KBM-7 (cell line): ENCODE data around the gene MTG1.
"Not testable (repeated sequence)": the region's sequence is repeated elsewhere in the genome, so short reads cannot be mapped to it uniquely, and the experiment has no call there.

ENCODE experiments used
- DNase-seq: peaks from one replicate; pipeline ENCODE4 v3.0.0-alpha.2; 2015
- in situ Hi-C: fragments of 300-500 bp; cut with MboI; formaldehyde crosslinking; loops from 2 replicates; pipeline ENCODE4 v1.14.3; 2020; ENCODE audit warnings: low sequenced_read_pairs, low pct_unique_long_range_greater_than_20kb, mixed read lengths

Gene MTG1

DNA sequence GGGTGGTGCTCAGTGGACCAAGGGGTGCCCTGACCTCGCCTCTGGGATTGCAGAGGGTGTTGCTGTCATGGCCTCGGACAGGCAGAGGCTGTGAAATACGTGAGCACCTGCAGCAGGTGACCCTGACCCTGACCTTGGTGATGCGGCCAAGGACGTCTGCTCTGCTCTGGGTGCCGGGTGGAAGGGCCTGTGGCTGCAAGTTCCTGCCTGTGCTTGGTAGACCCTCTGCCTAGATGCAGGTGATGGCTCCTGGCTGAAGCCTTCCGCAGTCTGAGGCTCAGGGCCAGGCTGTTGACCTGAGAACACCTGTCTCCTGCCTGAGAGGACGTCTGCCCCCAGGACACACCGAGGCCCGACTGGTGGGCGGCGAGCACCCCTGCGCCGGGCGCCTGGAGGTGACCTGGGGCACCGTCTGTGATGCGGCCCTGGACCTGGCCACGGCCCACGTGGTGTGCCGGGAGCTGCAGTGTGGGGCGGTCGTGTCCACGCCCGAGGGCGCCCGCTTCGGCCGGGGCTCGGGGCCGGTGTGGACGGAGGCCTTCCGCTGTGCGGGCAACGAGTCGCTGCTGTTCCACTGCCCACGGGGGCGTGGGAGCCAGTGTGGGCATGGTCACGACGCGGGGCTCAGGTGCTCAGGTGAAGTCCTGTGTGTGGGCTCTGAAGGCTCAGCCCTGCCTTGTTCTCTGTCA is 64.2 kb downstream of the MTG1 start:
- in situ Hi-C loops, result no loop called here
- DNase-seq, result no peak

DNA sequence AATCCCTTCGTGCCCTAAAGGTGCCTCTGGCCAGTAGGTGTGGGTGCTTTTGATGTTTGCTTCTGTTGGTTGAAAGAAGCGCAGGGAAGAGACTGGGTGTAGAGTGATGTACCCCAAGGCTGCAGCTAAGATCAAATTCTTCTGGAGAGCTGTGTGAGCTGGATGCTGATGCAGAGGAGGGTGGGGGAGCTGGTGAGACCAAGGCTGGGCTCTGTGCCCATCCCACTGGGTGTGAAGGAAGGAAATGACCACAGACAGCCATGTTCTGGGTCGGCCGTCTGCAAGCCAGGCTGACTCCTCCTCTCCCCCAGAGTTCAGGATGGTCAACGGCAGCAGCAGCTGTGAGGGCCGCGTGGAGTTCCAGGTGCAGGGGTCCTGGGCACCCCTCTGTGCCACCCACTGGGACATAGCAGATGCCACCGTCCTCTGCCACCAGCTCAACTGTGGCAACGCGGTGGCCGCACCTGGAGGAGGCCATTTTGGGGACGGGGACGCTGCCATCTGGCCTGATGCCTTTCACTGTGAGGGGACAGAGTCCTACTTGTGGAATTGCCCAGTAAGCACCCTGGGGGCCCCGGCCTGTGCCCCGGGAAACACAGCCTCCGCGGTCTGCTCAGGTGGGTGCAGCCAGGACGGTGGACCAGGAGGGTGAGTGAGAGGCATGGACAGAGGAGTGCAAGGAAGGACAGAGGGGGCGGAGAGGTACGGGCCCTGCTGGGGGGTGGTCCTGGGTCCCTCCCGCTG is 64.9 kb downstream of the MTG1 start:
- no peak for DNase-seq
- in situ Hi-C loops, result no loop called here

DNA sequence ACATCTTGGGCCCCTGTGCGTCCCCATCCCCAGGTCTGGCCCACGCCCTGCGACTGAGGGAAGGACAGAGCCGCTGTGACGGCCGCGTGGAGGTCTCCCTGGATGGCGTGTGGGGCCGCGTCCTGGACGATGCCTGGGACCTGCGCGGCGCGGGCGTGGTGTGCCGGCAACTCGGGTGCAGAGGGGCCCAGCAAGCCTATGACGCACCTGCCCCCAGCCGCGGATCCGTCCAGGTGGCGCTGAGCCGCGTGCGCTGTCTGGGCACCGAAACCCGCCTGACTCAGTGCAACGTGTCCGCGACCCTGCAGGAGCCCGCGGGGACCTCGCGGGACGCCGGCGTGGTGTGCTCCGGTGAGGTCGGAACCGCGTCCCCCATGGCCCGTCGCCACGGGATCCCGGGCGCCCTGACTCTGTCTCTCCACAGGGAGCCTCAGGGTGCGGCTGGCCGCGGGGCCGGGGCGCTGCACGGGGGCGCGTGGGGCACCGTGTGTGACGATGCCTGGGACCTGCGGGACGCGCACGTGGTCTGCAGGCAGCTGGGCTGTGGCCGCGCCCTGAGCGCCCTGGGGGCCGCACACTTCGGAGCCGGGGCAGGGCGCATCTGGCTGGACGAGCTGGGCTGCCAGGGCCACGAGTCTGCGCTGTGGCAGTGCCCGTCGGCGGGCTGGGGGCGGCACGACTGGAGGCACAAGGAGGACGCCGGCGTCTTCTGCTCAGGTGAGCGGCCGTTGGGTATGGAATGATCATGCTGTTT is 65.7 kb downstream of the MTG1 start:
- in situ Hi-C loops, result no loop called here
- DNase-seq, result no peak

DNA sequence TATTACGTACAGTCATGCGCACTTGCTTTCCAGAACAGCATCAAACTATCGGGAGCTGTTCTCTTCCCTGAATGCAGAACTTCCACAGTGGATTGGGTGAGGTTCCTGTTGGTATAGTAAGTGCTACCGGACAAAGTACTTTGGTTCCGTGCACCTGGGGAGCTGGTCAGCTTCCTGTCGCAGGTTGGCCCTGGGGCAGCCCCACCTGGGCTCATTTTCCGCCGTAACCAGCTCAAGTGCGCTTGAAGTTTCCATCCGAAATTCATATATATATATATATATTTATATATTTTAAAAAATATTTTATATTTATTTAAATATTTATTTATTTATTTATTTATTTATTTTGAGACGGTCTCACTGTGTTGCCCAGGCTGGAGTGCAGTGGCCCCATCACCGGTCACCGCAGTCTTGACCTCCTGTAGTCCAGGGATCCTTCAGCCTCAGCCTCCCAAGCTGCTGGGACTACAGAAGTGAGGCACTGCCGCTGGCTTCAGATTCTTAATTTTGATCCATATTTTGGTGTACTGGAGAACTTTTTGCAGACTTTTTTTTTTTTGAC is 66.3 kb downstream of the MTG1 start:
- DNase-seq, result no peak
- in situ Hi-C loops, result no loop called here

DNA sequence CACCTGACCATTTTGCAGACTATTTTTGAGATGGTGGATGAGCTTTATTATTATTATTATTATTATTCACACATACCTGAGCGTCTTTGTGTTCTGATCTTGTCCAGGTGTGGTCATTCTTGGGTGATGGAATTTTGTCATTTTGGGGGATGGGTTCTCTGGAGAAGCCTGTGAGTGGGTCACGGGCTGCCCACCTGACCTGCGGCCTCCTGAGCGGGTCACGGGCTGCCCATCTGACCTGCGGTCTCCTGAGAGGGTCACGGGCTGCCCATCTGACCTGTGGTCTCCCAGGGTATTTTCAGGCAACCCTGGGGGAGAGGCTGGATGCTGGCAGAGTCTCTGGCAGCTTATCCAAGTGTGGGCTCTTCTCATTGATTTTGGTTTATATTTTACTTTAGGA is 67.1 kb downstream of the MTG1 start:
- no peak for DNase-seq
- in situ Hi-C loops, result no loop called here

DNA sequence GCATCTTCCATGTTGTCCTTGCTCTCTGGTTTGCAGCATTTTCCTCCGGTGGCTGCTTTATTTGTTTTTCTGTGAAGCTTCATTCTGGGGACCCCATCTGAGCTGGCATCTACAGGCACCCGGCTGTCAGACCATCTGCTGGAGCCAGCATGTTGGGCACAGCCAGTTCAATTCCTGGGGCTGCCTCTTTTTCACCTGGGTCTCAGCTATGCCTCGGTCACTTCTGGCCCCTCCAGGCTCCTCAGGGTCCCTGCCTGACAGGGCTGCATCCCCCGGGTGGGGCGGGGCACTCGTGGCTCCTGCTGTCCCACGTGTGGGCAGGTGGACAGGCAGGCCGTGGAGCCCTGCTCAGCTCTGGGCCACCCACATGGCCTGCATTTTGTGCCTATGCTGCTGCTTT is 67.9 kb downstream of the MTG1 start:
- in situ Hi-C loops, result no loop called here
- DNase-seq, result no peak

DNA sequence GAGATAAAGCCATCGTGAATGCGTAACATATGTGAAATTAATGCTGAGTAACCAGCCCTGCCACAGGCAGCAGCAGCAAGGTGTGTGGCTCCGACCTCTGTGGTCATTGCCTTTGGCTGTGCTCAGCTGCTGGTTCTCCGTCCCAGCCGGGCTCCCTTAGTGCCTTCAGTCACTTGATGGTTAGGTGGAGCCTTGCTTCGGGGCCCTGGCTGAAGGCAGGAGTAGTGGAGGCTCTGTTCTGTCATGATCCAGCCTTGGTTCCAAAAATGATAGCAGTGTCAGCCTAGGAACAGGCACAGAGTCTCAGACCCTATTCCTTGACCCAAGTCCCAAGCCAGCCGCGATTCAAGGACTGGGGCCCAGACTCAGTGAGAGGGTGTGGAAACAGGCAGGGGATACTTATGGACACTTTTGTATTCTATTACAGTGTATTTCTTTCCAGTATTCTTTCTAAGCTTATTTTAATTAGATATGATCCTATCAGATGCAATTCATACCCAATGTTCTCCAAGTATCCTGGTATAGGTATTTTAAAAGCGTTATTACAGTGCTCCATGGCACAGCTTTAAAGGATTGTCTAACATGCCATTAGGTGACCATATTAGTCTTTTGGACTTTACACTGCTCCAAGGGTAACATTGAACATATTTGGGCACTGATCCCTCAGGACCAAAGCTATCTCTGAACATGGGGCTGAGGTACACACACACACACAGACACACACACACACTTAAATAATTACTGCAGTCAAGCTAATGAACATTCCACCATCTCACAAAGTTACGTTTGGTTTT is 68.8 kb downstream of the MTG1 start:
- no peak for DNase-seq
- in situ Hi-C loops, result no loop called here

DNA sequence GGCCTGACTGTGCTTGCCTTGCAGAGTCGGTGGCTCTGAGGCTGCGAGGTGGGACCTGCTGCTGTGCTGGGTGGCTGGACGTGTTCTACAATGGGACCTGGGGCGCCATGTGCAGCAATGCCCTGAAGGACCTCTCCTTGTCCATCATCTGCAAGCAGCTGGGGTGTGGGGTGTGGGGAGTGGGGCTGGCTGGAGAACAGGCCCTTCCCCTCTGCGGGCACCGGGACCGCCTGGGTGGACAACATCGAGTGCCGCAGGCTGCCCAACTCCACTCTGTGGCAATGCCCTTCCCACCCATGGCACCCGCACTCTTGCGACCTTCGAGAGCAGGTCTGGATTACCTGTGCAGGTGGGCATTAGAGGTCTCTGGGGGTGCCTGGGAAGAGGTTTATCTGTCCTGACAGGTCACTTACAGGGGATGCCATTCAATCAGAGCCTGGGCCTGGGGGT is 70.7 kb downstream of the MTG1 start:
- in situ Hi-C loops, result no loop called here
- no peak for DNase-seq

DNA sequence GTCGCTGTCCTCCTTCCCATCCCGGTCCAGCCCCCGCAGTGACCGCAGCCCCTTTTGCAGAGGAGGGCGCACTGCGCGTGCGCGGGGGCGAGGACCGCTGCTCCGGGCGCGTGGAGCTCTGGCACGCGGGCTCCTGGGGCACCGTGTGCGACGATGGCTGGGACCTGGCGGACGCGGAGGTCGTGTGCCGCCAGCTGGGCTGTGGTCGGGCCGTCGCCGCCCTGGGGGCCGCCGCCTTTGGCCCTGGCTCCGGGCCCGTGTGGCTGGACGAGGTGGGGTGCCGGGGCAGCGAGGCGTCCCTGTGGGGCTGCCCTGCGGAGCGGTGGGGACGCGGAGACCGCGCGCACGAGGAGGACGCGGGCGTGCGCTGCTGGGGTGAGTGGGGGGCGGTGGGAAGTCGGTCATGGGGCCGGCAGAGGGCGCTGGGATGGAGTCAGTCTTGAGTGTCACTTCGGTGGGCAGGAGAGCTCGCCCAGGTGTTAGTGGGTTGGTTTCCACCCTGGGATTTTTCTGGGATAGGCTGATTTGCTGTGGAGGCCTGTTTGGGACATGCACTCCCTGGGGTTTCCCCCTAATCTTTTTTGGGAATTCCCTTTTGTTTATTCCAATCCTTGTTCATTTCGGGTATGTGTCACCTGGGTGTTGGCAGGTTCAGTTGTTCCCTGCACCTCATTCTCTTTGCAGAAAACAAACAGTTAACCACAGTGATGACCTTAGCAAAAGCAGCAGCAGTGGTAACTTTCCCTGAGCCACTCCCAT is 71.4 kb downstream of the MTG1 start:
- in situ Hi-C loops, result no loop called here
- no peak for DNase-seq

DNA sequence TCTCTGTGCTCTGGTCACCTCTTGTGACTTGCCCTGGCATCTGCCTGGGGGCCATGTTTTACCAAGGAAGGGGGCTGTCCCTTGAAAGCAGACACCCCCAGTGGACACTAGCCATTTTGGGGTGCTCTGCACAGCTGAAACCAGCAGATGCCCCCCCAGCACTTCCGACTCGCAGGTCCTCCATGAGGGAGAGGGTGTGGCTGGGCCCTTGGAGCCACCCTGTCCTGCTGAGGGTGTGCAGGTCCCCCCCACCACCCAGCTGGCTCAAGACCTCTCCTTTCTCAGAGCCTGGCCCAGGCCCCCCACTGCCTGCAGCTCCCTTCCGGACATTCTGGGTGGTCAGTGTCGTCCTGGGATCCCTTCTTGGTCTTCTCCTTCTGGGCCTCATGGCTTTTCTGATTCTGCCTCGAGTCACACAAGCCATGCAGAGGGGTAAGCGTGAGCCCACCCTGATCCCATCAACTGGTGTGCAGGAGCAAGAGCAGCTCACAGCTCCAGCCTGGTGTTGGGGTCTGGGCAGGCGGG is 72.1 kb downstream of the MTG1 start:
- DNase-seq, result no peak
- in situ Hi-C loops, result no loop called here

DNA sequence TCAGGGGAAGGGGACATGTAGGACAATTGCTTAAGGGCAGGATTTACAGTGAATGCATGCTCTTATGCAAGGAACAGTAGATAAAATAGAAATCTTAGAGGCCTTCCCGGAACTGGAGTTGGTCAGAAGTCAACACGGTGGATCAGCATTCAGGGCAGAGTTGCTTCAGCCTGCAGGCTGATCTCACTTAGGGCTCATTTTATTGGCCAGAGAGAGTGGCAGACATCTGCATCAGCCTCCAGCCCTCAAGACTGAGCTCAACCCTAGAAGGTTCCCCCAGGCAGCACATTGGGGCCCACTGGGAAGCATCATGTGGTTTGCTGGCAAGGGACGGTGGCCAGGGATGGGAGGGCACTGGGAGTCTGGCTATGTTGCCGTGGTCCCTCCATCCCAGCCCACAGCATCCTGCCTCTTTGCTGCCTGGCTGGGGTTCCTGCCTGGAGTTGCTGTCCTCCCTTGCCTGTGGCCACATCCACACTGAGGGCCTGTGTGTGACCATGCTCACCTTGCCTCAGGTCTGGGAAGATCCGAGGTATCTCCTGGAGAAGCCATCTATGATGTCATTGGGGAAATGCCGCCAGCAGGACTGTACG is 72.8 kb downstream of the MTG1 start:
- DNase-seq, result no peak
- in situ Hi-C loops, result no loop called here

DNA sequence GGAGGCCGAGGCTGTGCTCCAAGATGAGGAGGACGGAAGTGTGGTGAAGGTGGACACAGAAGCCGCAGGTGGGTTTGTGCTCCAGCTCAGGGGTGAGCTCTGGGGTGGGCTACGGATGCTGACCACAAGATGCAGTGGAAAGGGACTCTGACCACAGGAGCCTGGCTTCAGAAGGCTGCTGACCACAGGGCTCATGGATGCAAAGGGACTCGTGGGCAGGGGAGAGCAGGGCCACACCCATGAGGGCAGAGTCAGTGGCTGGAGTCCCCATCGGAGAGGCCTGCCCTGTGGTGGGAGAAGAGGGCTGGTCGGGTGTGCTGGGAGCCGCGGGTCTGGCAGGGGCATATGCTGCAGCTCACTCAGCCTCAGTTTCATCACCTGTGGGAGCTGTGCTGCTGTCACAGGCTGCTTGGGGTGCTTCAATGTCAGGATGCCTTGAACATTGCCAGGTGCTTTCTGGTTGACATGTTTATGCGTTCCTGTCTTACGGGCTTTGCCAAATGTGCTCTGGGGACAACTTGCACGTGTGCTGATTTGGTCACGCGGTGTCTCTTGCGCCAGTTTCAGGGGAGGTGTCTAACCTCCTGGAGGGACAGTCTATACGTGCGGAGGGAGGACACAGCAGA is 73.4 kb downstream of the MTG1 start:
- no peak for DNase-seq
- in situ Hi-C loops, result no loop called here

DNA sequence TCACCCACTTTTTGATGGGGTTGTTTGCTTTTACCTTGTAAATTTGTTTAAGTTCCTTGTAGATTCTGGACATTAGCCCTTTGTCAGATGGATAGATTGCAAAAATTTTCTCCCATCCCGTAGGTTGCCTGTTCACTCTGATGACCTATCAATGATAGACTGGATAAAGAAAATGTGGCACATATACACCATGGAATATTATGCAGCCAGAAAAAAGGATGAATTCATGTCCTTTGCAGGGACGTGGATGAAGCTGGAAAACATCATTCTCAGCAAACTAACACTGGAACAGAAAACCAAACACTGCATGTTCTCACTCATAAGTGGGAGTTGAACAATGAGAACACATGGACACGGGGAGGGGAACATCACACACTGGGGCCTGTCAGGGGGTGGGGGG is 75.2 kb downstream of the MTG1 start:
- DNase-seq, in situ Hi-C loops: not testable (repeated sequence)

DNA sequence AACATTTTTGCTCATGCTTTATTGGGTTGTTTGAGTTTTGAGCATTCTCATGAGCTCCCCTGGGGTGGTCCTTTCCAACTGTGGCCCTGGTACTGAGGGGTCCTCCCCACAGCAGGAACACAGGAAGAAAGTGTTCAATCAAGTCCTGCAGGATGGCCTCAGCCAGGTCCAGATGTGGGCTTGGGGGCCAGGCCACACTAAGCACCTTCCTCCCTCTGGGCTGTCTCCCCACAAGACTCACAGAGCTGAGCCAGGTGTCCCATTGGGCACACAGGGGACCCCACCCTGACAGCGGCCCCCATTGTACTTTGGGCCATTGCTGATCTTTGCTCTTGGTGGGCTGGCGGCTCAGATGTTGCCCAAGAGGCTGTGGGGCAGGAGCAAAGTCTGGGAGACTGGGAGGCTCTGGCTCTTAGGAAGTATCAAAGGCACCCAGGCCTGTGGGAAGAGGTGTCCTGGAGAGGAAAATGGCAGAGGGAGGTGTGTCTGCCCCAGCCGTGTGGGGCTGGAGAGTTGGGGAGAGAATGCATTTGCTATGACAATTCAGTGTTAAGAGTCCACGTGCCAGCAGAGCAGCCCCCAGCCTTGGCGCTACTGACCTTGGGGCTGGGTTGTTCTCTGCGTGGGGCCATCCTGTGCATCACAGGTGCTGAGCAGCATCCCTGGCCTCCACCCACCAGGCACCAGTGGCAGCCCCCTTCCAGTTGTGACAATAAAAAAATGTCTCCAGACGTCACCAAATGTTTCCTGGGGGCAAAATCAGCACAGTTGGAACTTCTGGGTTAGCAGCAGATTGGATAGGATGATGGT is 77.5 kb downstream of the MTG1 start:
- in situ Hi-C loops, result no loop called here
- no peak for DNase-seq
